ENCODE results near the gene DLG2. TPM values are rescaled to one million over a fixed set of nuclear protein-coding genes. Genes with fewer than 3 reads are reported as not detected.

DLG2 gene
- polyA plus RNA-seq, 4 donors: 10.8 to 15.6 (median 12.2) TPM

GRCh38 chr11:83659466-83659865 is 1967.7 kb downstream of the DLG2 start:
- no peak for DNase-seq (ENCODE audit: low read depth in 4 of 4, low spot score in 2 of 4)

GRCh38 chr11:83656796-83657330 is 1970.3 kb downstream of the DLG2 start:
- no peak for DNase-seq (ENCODE audit: low read depth in 4 of 4, low spot score in 2 of 4)

- no peak for DNase-seq (ENCODE audit: low read depth in 4 of 4, low spot score in 2 of 4)
Observed at GRCh38 chr11:83655976-83656375, 1971.2 kb downstream of the DLG2 start.

GRCh38 chr11:83649528-83649855 is 1977.7 kb downstream of the DLG2 start:
- DNase-seq (ENCODE audit: low read depth in 4 of 4, low spot score in 2 of 4): no peak

- DNase-seq (ENCODE audit: low read depth in 4 of 4, low spot score in 2 of 4): no peak
Observed at GRCh38 chr11:83648610-83649527, 1978.3 kb downstream of the DLG2 start.

- no peak for DNase-seq (ENCODE audit: low read depth in 4 of 4, low spot score in 2 of 4)
Observed at GRCh38 chr11:83645561-83645960, 1981.6 kb downstream of the DLG2 start.

- DNase-seq (ENCODE audit: low read depth in 4 of 4, low spot score in 2 of 4): no peak
Observed at GRCh38 chr11:83643115-83643514, 1984.0 kb downstream of the DLG2 start.

GRCh38 chr11:83642500-83642899 is 1984.6 kb downstream of the DLG2 start:
- DNase-seq (ENCODE audit: low read depth in 4 of 4, low spot score in 2 of 4): no peak

- no peak for DNase-seq (ENCODE audit: low read depth in 4 of 4, low spot score in 2 of 4)
Observed at GRCh38 chr11:83641511-83641910, 1985.6 kb downstream of the DLG2 start.

- DNase-seq (ENCODE audit: low read depth in 4 of 4, low spot score in 2 of 4): no peak
Observed at GRCh38 chr11:83639995-83640758, 1987.0 kb downstream of the DLG2 start.

- no peak for DNase-seq (ENCODE audit: low read depth in 4 of 4, low spot score in 2 of 4)
Observed at GRCh38 chr11:83635166-83635565, 1992.0 kb downstream of the DLG2 start.

GRCh38 chr11:83630211-83630610 is 1996.9 kb downstream of the DLG2 start:
- DNase-seq (ENCODE audit: low read depth in 4 of 4, low spot score in 2 of 4): no peak

GRCh38 chr11:83629775-83630174 is 1997.4 kb downstream of the DLG2 start:
- no peak for DNase-seq (ENCODE audit: low read depth in 4 of 4, low spot score in 2 of 4)

GRCh38 chr11:83628622-83629355 is 1998.4 kb downstream of the DLG2 start:
- no peak for DNase-seq (ENCODE audit: low read depth in 4 of 4, low spot score in 2 of 4)

GRCh38 chr11:83625336-83625735 is 2001.8 kb downstream of the DLG2 start:
- no peak for DNase-seq (ENCODE audit: low read depth in 4 of 4, low spot score in 2 of 4)

GRCh38 chr11:83617671-83618070 is 2009.5 kb downstream of the DLG2 start:
- DNase-seq (ENCODE audit: low read depth in 4 of 4, low spot score in 2 of 4): no peak

- DNase-seq (ENCODE audit: low read depth in 4 of 4, low spot score in 2 of 4): no peak
Observed at GRCh38 chr11:83613767-83614121, 2013.4 kb downstream of the DLG2 start.

GRCh38 chr11:83612891-83613766 is 2014.0 kb downstream of the DLG2 start:
- DNase-seq (ENCODE audit: low read depth in 4 of 4, low spot score in 2 of 4): no peak

- no peak for DNase-seq (ENCODE audit: low read depth in 4 of 4, low spot score in 2 of 4)
Observed at GRCh38 chr11:83611600-83611999, 2015.5 kb downstream of the DLG2 start.

- DNase-seq (ENCODE audit: low read depth in 4 of 4, low spot score in 2 of 4): no peak
Observed at GRCh38 chr11:83611031-83611430, 2016.1 kb downstream of the DLG2 start.
